Neutrophil (primary cell): ENCODE measurements around the gene MYLK3.

Experiments used
- H3K27ac ChIP-seq: fragments of 200-600 bp; sonication (generic); 2 replicates; pipeline ENCODE4 v1.5.1; 2016; ENCODE audit warnings: mild to moderate bottlenecking, moderate library complexity
- H3K27me3 ChIP-seq: fragments of 200-600 bp; sonication (generic); 2 replicates; pipeline ENCODE4 v1.6.0; 2016; ENCODE audit warnings: mild to moderate bottlenecking
- H3K36me3 ChIP-seq: fragments of 200-600 bp; sonication (generic); 2 replicates; pipeline ENCODE4 v1.5.1; 2017
- H3K4me1 ChIP-seq, 2 experiments: fragments of 200-600 bp in 1 of 2; sonication (generic) in 1 of 2; 1 replicate in 1 of 2; 2 replicates in 1 of 2; pipeline versions ENCODE4 v1.5.1 to v1.6.1; 2013 to 2016; ENCODE audit warnings: low read depth in 1 of 2, low read length in 1 of 2, mild to moderate bottlenecking in 1 of 2, moderate library complexity in 1 of 2; ENCODE audit not compliant: control insufficient read depth in 1 of 2, insufficient read depth in 1 of 2
- H3K4me3 ChIP-seq, 2 experiments: fragments of 200-600 bp in 1 of 2; sonication (generic) in 1 of 2; 1 replicate in 1 of 2; 2 replicates in 1 of 2; pipeline ENCODE4 v1.5.1; 2013 to 2016; ENCODE audit warnings: low read depth in 1 of 2, low read length in 1 of 2, mild to moderate bottlenecking in 1 of 2, moderate library complexity in 1 of 2
- H3K9me3 ChIP-seq: fragments of 200-600 bp; sonication (generic); 2 replicates; pipeline ENCODE4 v1.5.1; 2016
- TF ChIP-seq, protein P1 (sequence below): fragments of 200-600 bp; sonication (generic); IDR thresholded peaks from 2 replicates; pipeline ENCODE4 v1.5.1; 2016; ENCODE audit warnings: antibody characterized with exemption

MYLK3 gene

DNA sequence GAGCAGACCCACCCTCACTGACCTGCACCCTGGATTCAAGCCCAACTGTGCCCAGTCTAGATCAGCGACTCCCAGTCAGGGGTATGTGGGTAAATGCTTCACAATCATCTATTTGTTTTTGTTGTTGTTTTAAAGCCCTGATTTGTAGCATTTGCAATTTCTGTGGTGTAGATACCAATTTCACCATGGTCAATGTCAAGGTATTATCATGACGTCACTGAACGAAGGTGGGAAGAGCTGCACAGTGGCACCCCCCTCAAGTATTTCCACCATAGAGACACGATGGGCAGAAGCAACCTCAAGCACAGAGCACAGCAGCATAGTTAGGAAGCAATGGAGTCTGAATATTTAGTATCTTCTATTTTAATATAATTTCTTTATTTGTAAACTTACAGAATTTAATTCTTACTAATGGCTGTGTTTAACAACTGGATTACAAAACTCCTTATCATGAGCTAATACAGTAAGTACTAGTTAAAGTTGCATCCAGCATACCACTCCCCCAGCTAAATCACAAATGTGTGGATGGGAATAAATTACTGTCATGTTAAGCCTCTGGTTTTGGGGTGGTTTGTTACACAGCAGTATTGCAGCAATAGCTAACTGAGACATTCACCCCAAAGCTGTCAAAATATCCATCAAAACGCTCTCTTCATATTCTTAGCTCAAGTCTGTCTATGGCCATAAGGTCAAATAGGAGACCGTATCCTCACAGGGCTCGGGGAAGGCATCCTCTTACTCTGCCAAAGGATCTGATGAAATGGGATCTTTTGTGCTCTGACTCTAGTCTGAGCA lies 33.1 kb downstream of the MYLK3 start:
- no peaks in the 10 kb centered on the region for H3K9me3 ChIP-seq
- no peak overlapping the region for H3K4me3 ChIP-seq
- no peak overlapping the region for H3K27ac ChIP-seq
- TF ChIP-seq, protein P1, sequence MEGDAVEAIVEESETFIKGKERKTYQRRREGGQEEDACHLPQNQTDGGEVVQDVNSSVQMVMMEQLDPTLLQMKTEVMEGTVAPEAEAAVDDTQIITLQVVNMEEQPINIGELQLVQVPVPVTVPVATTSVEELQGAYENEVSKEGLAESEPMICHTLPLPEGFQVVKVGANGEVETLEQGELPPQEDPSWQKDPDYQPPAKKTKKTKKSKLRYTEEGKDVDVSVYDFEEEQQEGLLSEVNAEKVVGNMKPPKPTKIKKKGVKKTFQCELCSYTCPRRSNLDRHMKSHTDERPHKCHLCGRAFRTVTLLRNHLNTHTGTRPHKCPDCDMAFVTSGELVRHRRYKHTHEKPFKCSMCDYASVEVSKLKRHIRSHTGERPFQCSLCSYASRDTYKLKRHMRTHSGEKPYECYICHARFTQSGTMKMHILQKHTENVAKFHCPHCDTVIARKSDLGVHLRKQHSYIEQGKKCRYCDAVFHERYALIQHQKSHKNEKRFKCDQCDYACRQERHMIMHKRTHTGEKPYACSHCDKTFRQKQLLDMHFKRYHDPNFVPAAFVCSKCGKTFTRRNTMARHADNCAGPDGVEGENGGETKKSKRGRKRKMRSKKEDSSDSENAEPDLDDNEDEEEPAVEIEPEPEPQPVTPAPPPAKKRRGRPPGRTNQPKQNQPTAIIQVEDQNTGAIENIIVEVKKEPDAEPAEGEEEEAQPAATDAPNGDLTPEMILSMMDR = no peak
- peaks cover 18 to 20% of the 10 kb centered on the region in 2 experiments for H3K4me1 ChIP-seq
- H3K27me3 ChIP-seq = no peaks in the 10 kb centered on the region
- H3K36me3 ChIP-seq = no peaks in the 10 kb centered on the region

DNA sequence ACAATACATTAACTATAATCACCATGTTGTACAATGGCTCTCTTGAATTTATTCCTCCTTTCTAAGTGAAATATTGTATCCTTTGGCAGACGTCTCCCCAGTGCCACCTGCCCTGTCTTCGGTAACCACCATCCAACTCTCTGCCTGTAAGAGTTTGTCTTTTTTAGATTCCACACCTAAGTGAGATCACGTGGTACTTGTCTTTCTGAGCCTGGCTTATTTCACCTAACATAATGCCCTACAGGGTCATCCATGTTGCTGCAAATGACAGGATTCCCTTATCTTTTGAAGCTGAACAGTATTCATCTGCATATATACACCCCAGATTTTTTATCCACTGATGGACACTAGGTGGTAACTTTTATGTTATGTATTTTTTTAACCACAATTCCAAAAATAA lies 34.5 kb downstream of the MYLK3 start:
- Histone ChIP-seq H3K4me3 (no peak overlapping the region), H3K9me3 (no peaks in the 10 kb centered on the region), H3K27ac (no peak overlapping the region), H3K4me1 (peaks cover 18 to 20% of the 10 kb centered on the region in 2 experiments), H3K27me3 (no peaks in the 10 kb centered on the region), H3K36me3 (no peaks in the 10 kb centered on the region)
- TF ChIP-seq, protein P1 = no peak

DNA sequence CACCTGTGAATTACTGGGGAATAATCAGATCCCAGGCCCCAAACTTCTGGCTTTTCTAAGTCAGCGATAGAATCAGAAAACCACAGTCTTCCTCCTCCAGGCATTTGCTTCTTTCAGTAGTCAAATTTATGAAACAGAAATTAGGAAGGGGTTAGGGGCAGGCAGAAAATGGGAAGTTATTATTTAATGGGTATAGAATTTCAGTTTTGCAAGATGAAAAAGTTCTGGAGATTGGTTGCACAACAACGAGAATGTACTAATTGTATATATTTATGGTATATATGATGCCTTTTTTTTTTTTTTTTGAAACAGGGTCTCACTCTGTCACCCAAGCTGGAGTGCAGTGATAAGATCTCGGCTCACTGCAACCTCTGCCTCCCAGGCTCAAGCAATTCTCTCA lies 35.2 kb downstream of the MYLK3 start:
- TF ChIP-seq, protein P1 = no peak
- no peak overlapping the region for H3K27ac ChIP-seq
- H3K9me3 ChIP-seq = no peaks in the 10 kb centered on the region
- no peaks in the 10 kb centered on the region for H3K36me3 ChIP-seq
- H3K4me3 ChIP-seq = no peak overlapping the region
- peaks cover 18 to 20% of the 10 kb centered on the region in 2 experiments for H3K4me1 ChIP-seq
- no peaks in the 10 kb centered on the region for H3K27me3 ChIP-seq

DNA sequence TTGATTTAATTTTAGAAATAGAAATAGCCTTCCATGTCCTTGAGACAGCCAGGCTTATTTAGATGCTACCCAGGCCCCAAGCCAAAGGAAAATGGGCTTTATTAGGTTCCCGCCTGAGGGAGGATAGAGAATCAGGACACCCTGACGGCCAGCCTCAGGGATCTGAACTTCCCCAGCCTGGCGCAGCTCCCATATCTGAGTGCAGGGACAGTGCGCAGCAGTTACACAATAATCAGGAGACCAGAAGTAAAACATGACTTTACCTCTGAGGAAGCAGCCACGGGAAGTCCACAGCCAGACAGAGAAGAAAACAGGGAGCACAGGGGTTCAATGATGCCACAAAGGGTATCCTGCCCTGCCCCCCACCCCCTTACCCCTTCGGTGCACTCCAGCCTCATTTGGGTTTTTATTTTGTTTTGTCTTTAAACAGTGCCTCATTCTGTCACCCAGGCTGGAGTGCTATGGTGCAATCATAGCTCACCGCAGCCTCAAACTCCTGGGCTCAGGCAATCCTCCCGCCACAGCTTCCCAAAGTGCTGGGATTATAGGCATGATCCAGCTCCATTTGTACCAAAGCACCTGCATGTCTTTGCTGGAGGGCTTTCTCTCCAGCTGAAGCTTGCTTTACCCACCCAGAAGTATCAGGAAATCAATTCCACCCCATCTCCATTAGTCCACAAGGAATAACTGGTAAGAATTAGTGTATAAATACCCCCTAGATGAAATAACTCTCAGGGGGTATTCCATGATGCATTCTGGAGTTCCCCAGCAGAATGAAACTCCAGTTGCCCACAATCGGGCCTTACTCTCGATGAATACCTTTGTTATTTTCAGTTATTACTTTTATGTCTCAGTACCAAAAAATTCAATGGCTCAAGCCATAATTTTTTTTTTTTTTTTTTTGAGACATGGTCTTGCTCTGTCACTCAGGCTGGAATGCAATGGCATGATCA lies 36.8 kb downstream of the MYLK3 start:
- no peaks in the 10 kb centered on the region for H3K9me3 ChIP-seq
- no peaks in the 10 kb centered on the region for H3K36me3 ChIP-seq
- H3K27ac ChIP-seq = no peak overlapping the region
- TF ChIP-seq, protein P1 = no peak
- H3K27me3 ChIP-seq = no peaks in the 10 kb centered on the region
- no peak overlapping the region for H3K4me3 ChIP-seq
- H3K4me1 ChIP-seq = peaks cover 18 to 20% of the 10 kb centered on the region in 2 experiments

DNA sequence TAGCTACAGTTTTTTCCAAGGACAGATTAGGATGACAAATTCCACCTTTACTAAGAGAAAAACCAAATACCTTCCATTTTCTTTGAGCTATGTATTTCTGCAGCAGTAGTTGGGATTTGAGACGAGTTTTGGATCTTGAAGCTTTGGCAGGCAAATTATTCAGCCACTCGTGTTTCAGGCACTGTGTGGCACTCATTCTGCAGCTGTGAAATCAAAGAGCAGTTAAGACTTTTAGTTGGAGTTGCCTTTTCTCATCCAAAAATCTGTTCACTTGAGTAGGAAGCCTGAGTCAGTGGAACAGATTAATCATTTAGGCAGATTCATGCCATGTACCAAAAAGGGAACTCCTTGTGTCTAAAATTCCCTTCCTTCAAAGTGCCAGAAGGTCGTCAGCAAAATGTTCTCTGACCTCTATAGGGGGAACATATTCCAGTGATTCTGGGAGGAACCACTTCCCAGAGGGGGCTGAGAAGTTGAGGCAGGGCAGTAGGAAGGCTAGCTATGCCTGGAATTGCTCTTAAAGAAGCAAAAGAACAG lies 38.6 kb downstream of the MYLK3 start:
- TF ChIP-seq, protein P1 = no peak
- no peak overlapping the region for H3K4me3 ChIP-seq
- no peaks in the 10 kb centered on the region for H3K27me3 ChIP-seq
- H3K27ac ChIP-seq = no peak overlapping the region
- no peaks in the 10 kb centered on the region for H3K36me3 ChIP-seq
- H3K9me3 ChIP-seq = no peaks in the 10 kb centered on the region
- H3K4me1 ChIP-seq = peaks cover 18 to 20% of the 10 kb centered on the region in 2 experiments
